Colonic mucosa (tissue), 4 donors: ENCODE results near the gene MEX3B. TPM values are rescaled to one million over a fixed set of nuclear protein-coding genes. Genes with fewer than 3 reads are reported as not detected.
"Not testable (repeated sequence)": the region's sequence is repeated elsewhere in the genome, so short reads cannot be mapped to it uniquely, and the experiment has no call there.

Experiments
- DNase-seq: peaks from one replicate; pipeline ENCODE4 v3.0.0-alpha.2; 2020
- H3K27ac ChIP-seq: fragments of 200-600 bp; one replicate; pipeline ENCODE4 v1.8.0; 2021
- H3K27me3 ChIP-seq: fragments of 200-600 bp; one replicate; pipeline ENCODE4 v1.8.0; 2021
- H3K36me3 ChIP-seq: fragments of 200-600 bp; one replicate; pipeline ENCODE4 v1.8.0; 2021
- H3K4me1 ChIP-seq: fragments of 200-600 bp; one replicate; pipeline ENCODE4 v1.8.0; 2021; ENCODE audit warnings: mild to moderate bottlenecking
- H3K4me3 ChIP-seq: fragments of 200-600 bp; one replicate; pipeline ENCODE4 v1.8.0; 2021
- H3K9ac ChIP-seq, 2 donors: one replicate each; pipeline ENCODE4 v1.7.0; 2013; ENCODE audit warnings: control low read depth in 2 of 2, low read depth in 2 of 2, low read length in 2 of 2
- H3K9me3 ChIP-seq: fragments of 200-600 bp; one replicate; pipeline ENCODE4 v1.8.0; 2021
- intact Hi-C: fragments of 100-400 bp; cut with DNase I; formaldehyde crosslinking; loops from one replicate; pipeline ENCODE4 v1.14.1; 2022
- total RNA-seq, 2 donors: library from RNA; stranded (reverse); fragmentation: NEBNext Ultra II Directional in 1 of 2; extraction: Animal tissue kit (Norgen Biotek cat#: 25700) in 1 of 2; gene quantifications; one replicate each; pipeline ENCODE4 v1.2.1, GENCODE V29; 2021
- TF ChIP-seq, protein P1 (sequence below): fragments of 200-600 bp; IDR thresholded peaks from one replicate; pipeline ENCODE4 v1.8.0; 2022; ENCODE audit warnings: antibody characterized with exemption, mild to moderate bottlenecking
- donor health status: healthy.
- donor health status: DM: no; HTN: no; CAD: no.
- donor health status: DM: no; HTN: no; CAD: no.

The MEX3B gene
- total RNA-seq, 2 donors from 2014 or later: 0.72 to 1.1 TPM

DNA sequence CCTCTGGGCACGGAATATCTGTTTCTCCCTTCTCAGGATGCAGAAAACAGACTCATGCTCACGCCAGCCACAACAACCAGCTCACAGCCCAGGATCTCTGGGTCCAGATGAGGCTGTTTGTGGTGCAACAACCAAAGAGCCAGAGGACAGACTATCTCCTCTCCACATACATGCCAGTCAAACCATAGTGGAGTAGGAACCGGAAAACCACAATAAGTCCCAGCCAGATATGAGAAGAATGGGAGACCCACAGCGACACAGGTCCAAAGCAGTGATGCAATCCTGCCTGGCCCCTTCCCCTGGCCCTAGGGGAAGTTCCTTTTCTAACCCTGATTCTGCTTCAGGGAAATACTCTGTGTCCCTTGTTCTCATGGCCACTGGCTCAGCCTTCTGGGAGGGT is 27.6 kb downstream of the MEX3B start:
- Histone ChIP-seq H3K4me1 (no peaks in the 10 kb centered on the region), H3K4me3 (no peak overlapping the region), H3K9me3 (no peaks in the 10 kb centered on the region), H3K27me3 (no peaks in the 10 kb centered on the region), H3K27ac (no peak overlapping the region), H3K9ac (no peak overlapping the region), H3K36me3 (no peaks in the 10 kb centered on the region)
- TF ChIP-seq, protein P1, sequence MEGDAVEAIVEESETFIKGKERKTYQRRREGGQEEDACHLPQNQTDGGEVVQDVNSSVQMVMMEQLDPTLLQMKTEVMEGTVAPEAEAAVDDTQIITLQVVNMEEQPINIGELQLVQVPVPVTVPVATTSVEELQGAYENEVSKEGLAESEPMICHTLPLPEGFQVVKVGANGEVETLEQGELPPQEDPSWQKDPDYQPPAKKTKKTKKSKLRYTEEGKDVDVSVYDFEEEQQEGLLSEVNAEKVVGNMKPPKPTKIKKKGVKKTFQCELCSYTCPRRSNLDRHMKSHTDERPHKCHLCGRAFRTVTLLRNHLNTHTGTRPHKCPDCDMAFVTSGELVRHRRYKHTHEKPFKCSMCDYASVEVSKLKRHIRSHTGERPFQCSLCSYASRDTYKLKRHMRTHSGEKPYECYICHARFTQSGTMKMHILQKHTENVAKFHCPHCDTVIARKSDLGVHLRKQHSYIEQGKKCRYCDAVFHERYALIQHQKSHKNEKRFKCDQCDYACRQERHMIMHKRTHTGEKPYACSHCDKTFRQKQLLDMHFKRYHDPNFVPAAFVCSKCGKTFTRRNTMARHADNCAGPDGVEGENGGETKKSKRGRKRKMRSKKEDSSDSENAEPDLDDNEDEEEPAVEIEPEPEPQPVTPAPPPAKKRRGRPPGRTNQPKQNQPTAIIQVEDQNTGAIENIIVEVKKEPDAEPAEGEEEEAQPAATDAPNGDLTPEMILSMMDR: no peak
- intact Hi-C loops: no loop called here
- DNase-seq: no peak

DNA sequence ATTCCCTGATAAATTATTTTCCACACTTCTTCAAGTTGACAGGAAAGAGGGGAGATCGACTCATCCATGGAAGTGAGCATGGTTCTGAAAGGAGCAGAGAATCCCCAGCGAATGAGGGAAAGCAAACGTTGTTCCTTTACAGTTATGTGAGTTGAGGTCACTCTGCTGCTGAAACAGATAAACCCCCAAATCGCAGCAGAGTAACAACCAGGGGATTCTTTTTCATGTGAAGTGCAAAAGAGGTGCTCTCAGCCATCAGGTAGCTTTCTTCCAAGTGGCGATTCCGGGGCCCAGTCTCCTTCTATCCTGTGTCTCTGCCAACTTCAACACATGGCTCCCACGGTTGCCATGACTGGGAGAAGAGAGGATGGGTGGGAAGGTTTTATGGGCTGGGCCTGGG is 28.2 kb downstream of the MEX3B start:
- Histone ChIP-seq H3K9ac (no peak overlapping the region), H3K27me3 (no peaks in the 10 kb centered on the region)
- no peak for DNase-seq

DNA sequence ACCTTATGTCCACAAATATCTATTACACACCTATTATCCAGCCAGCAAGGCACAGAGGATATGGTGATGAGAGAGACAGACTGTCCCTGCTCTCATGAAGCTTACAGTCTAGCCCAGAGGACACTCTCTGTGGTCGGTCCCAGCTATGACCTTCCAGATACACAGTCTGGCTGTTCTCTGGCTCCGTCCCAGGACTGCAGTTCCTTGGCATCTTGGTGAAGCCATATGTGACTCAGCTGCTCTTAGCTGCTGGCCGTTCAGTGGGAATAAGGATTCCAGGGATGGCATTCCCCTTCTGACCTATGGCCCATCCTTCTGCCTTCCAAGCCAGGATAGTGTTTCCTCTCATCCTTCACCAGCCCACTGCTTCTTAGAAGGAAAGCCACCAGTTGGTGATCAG is 30.8 kb downstream of the MEX3B start:
- TF ChIP-seq, protein P1: no peak
- H3K27ac ChIP-seq: no peak overlapping the region
- no peak overlapping the region for H3K9ac ChIP-seq
- no peaks in the 10 kb centered on the region for H3K4me1 ChIP-seq
- no peaks in the 10 kb centered on the region for H3K27me3 ChIP-seq
- no peak for DNase-seq
- no peaks in the 10 kb centered on the region for H3K9me3 ChIP-seq
- intact Hi-C loops: no loop called here
- no peaks in the 10 kb centered on the region for H3K36me3 ChIP-seq
- no peak overlapping the region for H3K4me3 ChIP-seq

More for the DNA sequence above, 28.2 kb downstream of the MEX3B start:
- H3K27ac ChIP-seq: no peak overlapping the region
- no peaks in the 10 kb centered on the region for H3K9me3 ChIP-seq
- H3K4me3 ChIP-seq: no peak overlapping the region
- no peaks in the 10 kb centered on the region for H3K4me1 ChIP-seq
- intact Hi-C loops: no loop called here
- TF ChIP-seq, protein P1: no peak
- H3K36me3 ChIP-seq: no peaks in the 10 kb centered on the region

DNA sequence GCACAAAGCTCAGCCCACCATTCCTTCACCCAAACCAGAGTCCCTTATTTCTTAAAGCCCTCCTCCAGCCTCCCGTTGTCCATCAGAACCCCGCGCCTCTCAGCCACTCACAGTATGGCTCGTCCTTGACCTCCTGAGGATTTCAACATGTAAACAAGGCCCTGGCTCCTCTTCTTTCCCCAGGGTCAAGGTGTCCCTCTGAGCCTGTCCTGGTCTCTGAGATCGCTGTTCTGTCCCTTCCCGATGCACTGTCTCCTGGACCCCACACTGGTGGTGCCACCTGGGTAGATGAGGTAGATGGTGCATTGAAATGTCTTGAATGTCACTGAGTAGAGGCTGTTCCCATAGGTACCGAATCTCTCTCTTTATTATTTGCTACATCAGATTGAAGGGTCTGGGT is 32.9 kb downstream of the MEX3B start:
- no peaks in the 10 kb centered on the region for H3K36me3 ChIP-seq
- no peak overlapping the region for H3K9ac ChIP-seq
- H3K27me3 ChIP-seq: no peaks in the 10 kb centered on the region
- no peaks in the 10 kb centered on the region for H3K4me1 ChIP-seq
- no peak for DNase-seq
- intact Hi-C loops: no loop called here
- H3K9me3 ChIP-seq: no peaks in the 10 kb centered on the region
- TF ChIP-seq, protein P1: no peak
- no peak overlapping the region for H3K27ac ChIP-seq
- H3K4me3 ChIP-seq: no peak overlapping the region

DNA sequence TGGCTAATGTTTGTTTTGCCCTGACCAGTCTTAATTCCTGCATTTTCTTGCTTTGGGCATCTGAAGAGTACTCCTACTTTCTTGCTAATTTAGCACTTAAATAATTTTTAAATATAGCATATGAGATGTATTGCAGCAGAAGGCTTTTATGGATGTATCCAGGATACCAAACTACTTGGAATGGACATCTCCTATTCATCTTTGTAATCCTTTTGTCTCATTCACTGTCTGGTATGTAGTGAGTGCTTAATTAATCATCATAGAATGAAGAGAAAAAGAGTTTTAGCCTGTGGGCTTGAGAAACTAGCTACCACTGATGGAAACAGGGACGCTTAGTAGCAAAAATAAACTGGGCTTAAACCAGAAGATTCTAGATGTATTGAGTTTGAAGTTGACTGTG is 40.6 kb downstream of the MEX3B start:
- TF ChIP-seq, protein P1: no peak
- DNase-seq: no peak
- Histone ChIP-seq H3K9me3 (no peaks in the 10 kb centered on the region), H3K9ac (no peak overlapping the region), H3K4me1 (no peaks in the 10 kb centered on the region), H3K27me3 (no peaks in the 10 kb centered on the region), H3K4me3 (no peak overlapping the region), H3K27ac (no peak overlapping the region), H3K36me3 (no peaks in the 10 kb centered on the region)
- intact Hi-C loops: no loop called here

DNA sequence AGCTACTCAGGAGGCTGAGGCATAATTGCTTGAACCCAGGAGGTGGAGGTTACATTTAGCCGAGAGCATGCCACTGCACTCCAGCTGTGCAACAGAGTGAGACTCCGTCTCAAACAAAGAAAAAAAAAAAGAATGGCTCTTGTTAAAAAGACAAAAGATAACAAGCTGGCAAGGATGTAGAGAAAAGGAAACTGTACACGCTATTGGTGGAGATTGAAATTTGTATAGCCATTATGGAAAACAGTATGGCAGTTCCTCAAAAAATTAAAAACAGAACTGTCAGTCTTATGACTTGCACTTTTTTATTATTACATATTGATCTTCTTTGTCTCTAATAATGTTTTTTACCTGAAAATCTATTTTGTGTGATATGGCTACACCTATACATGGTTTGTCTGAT is 41.9 kb downstream of the MEX3B start:
- H3K9me3 ChIP-seq: no peaks in the 10 kb centered on the region
- intact Hi-C loops: no loop called here
- no peaks in the 10 kb centered on the region for H3K27me3 ChIP-seq
- H3K27ac ChIP-seq: no peak overlapping the region
- DNase-seq: no peak
- no peaks in the 10 kb centered on the region for H3K4me1 ChIP-seq
- no peaks in the 10 kb centered on the region for H3K36me3 ChIP-seq
- H3K9ac ChIP-seq: no peak overlapping the region
- H3K4me3 ChIP-seq: no peak overlapping the region
- TF ChIP-seq, protein P1: no peak

DNA sequence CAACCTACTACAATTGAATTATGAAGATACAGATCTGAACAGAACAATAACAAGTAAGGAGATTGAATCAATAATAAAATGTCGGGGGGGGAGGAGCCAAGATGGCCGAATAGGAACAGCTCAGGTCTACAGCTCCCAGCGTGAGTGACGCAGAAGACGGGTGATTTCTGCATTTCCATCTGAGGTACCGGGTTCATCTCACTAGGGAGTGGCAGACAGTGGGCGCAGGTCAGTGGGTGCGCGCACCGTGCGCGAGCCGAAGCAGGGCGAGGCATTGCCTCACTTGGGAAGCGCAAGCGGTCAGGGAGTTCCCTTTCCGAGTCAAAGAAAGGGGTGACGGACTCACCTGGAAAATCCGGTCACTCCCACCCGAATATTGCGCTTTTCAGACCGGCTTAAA is 50.7 kb downstream of the MEX3B start:
- H3K9me3 ChIP-seq, H3K4me1 ChIP-seq, intact Hi-C loops, DNase-seq, H3K27me3 ChIP-seq, H3K4me3 ChIP-seq, H3K27ac ChIP-seq, H3K9ac ChIP-seq, H3K36me3 ChIP-seq: not testable (repeated sequence)
